NT2/D1 (cell line): Measurements from ENCODE around the gene NFKB1.

Source experiments
- DNase-seq: peaks from one replicate; pipeline ENCODE4 v3.0.0-alpha.2; 2011; ENCODE audit warnings: low read depth, low spot score
- H3K27me3 ChIP-seq: 2 replicates; pipeline ENCODE4 v1.6.0; 2011; ENCODE audit warnings: mild to moderate bottlenecking; ENCODE audit not compliant: insufficient read length, insufficient read depth
- H3K36me3 ChIP-seq: 2 replicates; pipeline ENCODE4 v1.6.1; 2011; ENCODE audit warnings: mild to moderate bottlenecking, low read length, mixed read lengths; ENCODE audit not compliant: insufficient read depth, insufficient read length
- H3K4me1 ChIP-seq: 2 replicates; pipeline ENCODE4 v1.5.1; 2011; ENCODE audit not compliant: insufficient read depth, insufficient read length
- H3K4me3 ChIP-seq: 2 replicates; pipeline ENCODE4 v1.5.1; 2011; ENCODE audit warnings: low read depth; ENCODE audit not compliant: insufficient read length
- H3K9ac ChIP-seq: 2 replicates; pipeline ENCODE4 v1.6.0; 2011; ENCODE audit warnings: low read depth; ENCODE audit not compliant: insufficient read length
- H3K9me3 ChIP-seq: 2 replicates; pipeline ENCODE4 v1.5.1; 2011; ENCODE audit warnings: mild to moderate bottlenecking, low read length; ENCODE audit not compliant: insufficient read depth
- SUZ12 ChIP-seq: IDR thresholded peaks from 2 replicates; pipeline ENCODE4 v1.6.1; 2011; ENCODE audit not compliant: insufficient read length, insufficient read depth; ENCODE audit errors: extremely low read depth
- YY1 ChIP-seq: IDR thresholded peaks from 2 replicates; pipeline ENCODE4 v1.6.1; 2011; ENCODE audit not compliant: insufficient read length, insufficient read depth
- ZNF274 ChIP-seq: IDR thresholded peaks from 2 replicates; pipeline ENCODE4 v1.6.1; 2011; ENCODE audit warnings: mild to moderate bottlenecking, low read depth, low read length

The NFKB1 gene

DNA sequence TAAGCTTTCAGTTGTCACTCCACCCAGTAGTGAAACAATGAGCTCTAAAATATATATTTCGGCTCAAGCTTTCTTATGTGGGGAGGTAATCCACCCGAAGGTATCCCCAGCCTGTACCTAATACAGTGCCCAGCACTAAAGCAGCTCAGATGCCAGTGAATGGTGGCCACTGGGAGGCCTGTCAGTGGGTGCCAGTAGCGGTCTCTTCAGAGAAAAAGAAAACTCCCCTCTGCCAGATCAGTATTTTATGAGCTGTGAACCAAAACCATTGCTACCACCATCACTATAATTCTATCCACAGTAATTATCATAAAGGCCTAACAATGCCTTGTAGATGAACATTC, 835 bp upstream of the NFKB1 start:
- Histone ChIP-seq H3K9me3 (no peaks in the 10 kb centered on the region; the same call in 1 of the 2 replicates), H3K4me1 (no peaks in the 10 kb centered on the region), H3K4me3 (no peak overlapping the region), H3K9ac (no peak overlapping the region), H3K36me3 (no peaks in the 10 kb centered on the region), H3K27me3 (no peaks in the 10 kb centered on the region)
- TF ChIP-seq SUZ12: no peak
- TF ChIP-seq YY1: no peak
- TF ChIP-seq ZNF274: no peak
- DNase-seq: no peak

DNA sequence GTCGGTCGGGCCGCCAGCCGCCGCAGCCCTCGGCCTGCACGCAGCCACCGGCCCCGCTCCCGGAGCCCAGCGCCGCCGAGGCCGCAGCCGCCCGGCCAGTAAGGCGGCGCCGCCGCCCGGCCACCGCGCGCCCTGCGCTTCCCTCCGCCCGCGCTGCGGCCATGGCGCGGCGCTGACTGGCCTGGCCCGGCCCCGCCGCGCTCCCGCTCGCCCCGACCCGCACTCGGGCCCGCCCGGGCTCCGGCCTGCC, 213 bp downstream of the NFKB1 start:
- Histone ChIP-seq H3K9ac (peak overlapping the region; percentile 74), H3K27me3 (no peaks in the 10 kb centered on the region), H3K9me3 (no peaks in the 10 kb centered on the region; the same call in 1 of the 2 replicates), H3K4me3 (peak overlapping the region; percentile 58), H3K4me1 (no peaks in the 10 kb centered on the region), H3K36me3 (no peaks in the 10 kb centered on the region)
- TF ChIP-seq ZNF274 (no peak), SUZ12 (no peak), YY1 (no peak)
- peak; percentile 20 for DNase-seq

GRCh38 chr4:102502543-102502818, 1.3 kb downstream of the NFKB1 start:
- H3K9ac ChIP-seq: no peak overlapping the region
- TF ChIP-seq ZNF274 (no peak), YY1 (no peak), SUZ12 (no peak)
- no peak for DNase-seq
- H3K36me3 ChIP-seq: no peaks in the 10 kb centered on the region
- no peak overlapping the region for H3K4me3 ChIP-seq
- H3K4me1 ChIP-seq: no peaks in the 10 kb centered on the region
- H3K9me3 ChIP-seq: no peaks in the 10 kb centered on the region; the same call in 1 of the 2 replicates
- H3K27me3 ChIP-seq: no peaks in the 10 kb centered on the region

- H3K9ac ChIP-seq: no peak overlapping the region
- no peak for TF ChIP-seq SUZ12
- no peak for TF ChIP-seq ZNF274
- TF ChIP-seq YY1: no peak
- no peak overlapping the region for H3K4me3 ChIP-seq
- H3K27me3 ChIP-seq: no peaks in the 10 kb centered on the region
- H3K9me3 ChIP-seq: no peaks in the 10 kb centered on the region; the same call in 1 of the 2 replicates
- DNase-seq: no peak
- no peaks in the 10 kb centered on the region for H3K36me3 ChIP-seq
- no peaks in the 10 kb centered on the region for H3K4me1 ChIP-seq
These were observed 2.2 kb downstream of the NFKB1 start for GRCh38 chr4:102503301-102503746.

DNA sequence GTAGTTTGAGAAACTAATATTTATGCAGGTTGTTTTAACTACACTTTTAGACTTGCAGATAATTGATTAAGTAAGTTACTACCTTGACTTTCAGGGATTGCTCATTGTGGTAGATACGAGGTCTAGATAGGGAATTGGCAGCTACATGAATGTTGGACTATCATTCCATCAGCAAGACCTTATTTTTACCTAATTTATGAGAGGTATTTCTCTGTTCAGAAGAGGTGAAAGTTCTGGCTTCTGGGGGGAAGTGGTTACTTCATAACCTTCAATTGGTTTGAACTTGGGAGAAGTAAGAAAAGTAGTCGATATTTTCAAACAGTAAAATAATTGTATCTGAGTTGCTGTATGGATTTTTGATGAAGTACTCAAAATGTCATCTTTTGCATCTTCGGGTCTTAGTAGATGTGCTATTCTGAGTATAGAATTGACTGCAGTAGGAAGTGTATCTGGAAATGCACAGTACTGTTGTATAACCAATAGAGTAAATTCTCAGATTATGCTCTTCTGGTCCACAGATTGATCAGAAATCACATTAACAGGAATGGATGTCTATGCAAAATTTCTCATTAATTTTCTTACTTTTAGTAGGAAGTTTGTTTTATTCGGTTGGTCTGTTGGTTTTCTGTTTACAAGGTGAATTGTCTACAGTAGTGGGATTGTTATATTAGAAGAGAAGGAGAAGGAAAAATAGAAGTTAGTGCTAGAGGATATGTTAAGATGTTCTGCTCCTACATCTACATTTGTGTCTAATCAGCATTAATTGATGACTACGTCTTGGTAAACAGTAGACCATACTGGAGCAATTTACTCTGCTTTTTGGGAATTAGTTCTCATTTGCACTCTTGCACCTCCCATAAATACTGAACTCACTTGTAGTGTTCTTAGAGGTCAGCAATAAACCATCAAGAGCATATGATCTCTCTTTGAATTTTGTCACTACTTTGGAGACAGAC, 3.0 kb downstream of the NFKB1 start:
- TF ChIP-seq YY1: no peak
- no peak for TF ChIP-seq SUZ12
- TF ChIP-seq ZNF274: no peak
- no peaks in the 10 kb centered on the region for H3K36me3 ChIP-seq
- no peaks in the 10 kb centered on the region for H3K27me3 ChIP-seq
- DNase-seq: no peak
- no peaks in the 10 kb centered on the region for H3K4me1 ChIP-seq
- no peaks in the 10 kb centered on the region for H3K9me3 ChIP-seq
- H3K9ac ChIP-seq: no peak overlapping the region
- H3K4me3 ChIP-seq: no peak overlapping the region

GRCh38 chr4:102504941-102505340, 3.8 kb downstream of the NFKB1 start:
- H3K4me1 ChIP-seq: no peaks in the 10 kb centered on the region
- DNase-seq: no peak
- no peaks in the 10 kb centered on the region for H3K27me3 ChIP-seq
- no peaks in the 10 kb centered on the region for H3K9me3 ChIP-seq
- no peak overlapping the region for H3K9ac ChIP-seq
- TF ChIP-seq SUZ12 (no peak), YY1 (no peak), ZNF274 (no peak)
- H3K36me3 ChIP-seq: no peaks in the 10 kb centered on the region
- H3K4me3 ChIP-seq: no peak overlapping the region

GRCh38 chr4:102505708-102506107, 4.5 kb downstream of the NFKB1 start:
- no peak for TF ChIP-seq YY1
- TF ChIP-seq SUZ12: no peak
- no peak for TF ChIP-seq ZNF274
- DNase-seq: no peak
- H3K36me3 ChIP-seq: no peaks in the 10 kb centered on the region
- no peaks in the 10 kb centered on the region for H3K27me3 ChIP-seq
- no peaks in the 10 kb centered on the region for H3K4me1 ChIP-seq
- H3K9me3 ChIP-seq: no peaks in the 10 kb centered on the region
- no peak overlapping the region for H3K9ac ChIP-seq
- no peak overlapping the region for H3K4me3 ChIP-seq

GRCh38 chr4:102506523-102506922, 5.4 kb downstream of the NFKB1 start:
- no peak for DNase-seq
- no peaks in the 10 kb centered on the region for H3K9me3 ChIP-seq
- H3K4me3 ChIP-seq: no peak overlapping the region
- H3K9ac ChIP-seq: no peak overlapping the region
- TF ChIP-seq ZNF274 (no peak), YY1 (no peak), SUZ12 (no peak)
- H3K36me3 ChIP-seq: no peaks in the 10 kb centered on the region
- H3K27me3 ChIP-seq: no peaks in the 10 kb centered on the region
- no peaks in the 10 kb centered on the region for H3K4me1 ChIP-seq
